Neutrophil (primary cell): Measurements from ENCODE around the gene TRAPPC3.

ENCODE experiments used
- H3K27ac ChIP-seq: fragments of 200-600 bp; sonication (generic); 2 replicates; pipeline ENCODE4 v1.5.1; 2016; ENCODE audit warnings: mild to moderate bottlenecking, moderate library complexity
- H3K27me3 ChIP-seq: fragments of 200-600 bp; sonication (generic); 2 replicates; pipeline ENCODE4 v1.6.0; 2016; ENCODE audit warnings: mild to moderate bottlenecking
- H3K36me3 ChIP-seq: fragments of 200-600 bp; sonication (generic); 2 replicates; pipeline ENCODE4 v1.5.1; 2017
- H3K4me1 ChIP-seq, 2 experiments: fragments of 200-600 bp in 1 of 2; sonication (generic) in 1 of 2; 1 replicate in 1 of 2; 2 replicates in 1 of 2; pipeline versions ENCODE4 v1.5.1 to v1.6.1; 2013 to 2016; ENCODE audit warnings: low read depth in 1 of 2, low read length in 1 of 2, mild to moderate bottlenecking in 1 of 2, moderate library complexity in 1 of 2; ENCODE audit not compliant: control insufficient read depth in 1 of 2, insufficient read depth in 1 of 2
- H3K4me3 ChIP-seq, 2 experiments: fragments of 200-600 bp in 1 of 2; sonication (generic) in 1 of 2; 1 replicate in 1 of 2; 2 replicates in 1 of 2; pipeline ENCODE4 v1.5.1; 2013 to 2016; ENCODE audit warnings: low read depth in 1 of 2, low read length in 1 of 2, mild to moderate bottlenecking in 1 of 2, moderate library complexity in 1 of 2
- H3K9me3 ChIP-seq: fragments of 200-600 bp; sonication (generic); 2 replicates; pipeline ENCODE4 v1.5.1; 2016
- TF ChIP-seq, protein P1 (sequence below): fragments of 200-600 bp; sonication (generic); IDR thresholded peaks from 2 replicates; pipeline ENCODE4 v1.5.1; 2016; ENCODE audit warnings: antibody characterized with exemption

The TRAPPC3 gene

DNA sequence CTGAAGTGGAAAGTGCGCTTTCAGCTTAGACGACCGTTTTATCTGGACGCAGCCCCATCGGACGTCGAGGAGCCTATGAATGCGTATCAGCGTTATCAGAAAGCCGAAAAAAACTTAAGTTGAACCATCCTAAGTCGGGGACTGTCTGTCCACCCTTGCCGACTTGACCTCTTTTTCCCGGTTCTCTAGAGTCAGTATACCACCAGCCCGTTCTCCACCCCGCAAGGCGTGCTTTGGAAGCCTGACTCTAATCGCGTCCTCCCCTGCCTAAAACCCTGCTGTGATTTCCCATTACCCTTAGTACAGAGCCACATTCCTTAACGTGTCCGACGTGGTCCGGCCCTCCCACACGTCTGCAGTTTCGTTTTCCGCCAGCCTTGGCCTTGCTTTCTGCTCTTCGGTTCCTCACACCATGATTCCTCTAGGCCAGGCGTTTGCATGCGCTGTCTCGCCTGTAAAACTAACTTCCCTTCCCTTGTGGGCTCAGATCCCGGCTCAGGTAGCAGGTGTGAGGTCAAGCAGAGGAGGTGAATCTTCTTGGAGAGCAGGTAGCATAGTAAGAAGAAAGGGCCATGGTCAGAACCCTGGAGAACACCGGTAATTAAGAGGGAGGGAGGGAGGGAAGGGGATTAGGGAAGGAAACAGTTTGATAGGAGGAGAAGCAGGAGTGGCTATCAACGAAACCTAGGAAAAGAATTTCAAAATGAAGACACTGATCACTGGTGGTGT is 59.7 kb downstream of the TRAPPC3 start:
- TF ChIP-seq, protein P1, sequence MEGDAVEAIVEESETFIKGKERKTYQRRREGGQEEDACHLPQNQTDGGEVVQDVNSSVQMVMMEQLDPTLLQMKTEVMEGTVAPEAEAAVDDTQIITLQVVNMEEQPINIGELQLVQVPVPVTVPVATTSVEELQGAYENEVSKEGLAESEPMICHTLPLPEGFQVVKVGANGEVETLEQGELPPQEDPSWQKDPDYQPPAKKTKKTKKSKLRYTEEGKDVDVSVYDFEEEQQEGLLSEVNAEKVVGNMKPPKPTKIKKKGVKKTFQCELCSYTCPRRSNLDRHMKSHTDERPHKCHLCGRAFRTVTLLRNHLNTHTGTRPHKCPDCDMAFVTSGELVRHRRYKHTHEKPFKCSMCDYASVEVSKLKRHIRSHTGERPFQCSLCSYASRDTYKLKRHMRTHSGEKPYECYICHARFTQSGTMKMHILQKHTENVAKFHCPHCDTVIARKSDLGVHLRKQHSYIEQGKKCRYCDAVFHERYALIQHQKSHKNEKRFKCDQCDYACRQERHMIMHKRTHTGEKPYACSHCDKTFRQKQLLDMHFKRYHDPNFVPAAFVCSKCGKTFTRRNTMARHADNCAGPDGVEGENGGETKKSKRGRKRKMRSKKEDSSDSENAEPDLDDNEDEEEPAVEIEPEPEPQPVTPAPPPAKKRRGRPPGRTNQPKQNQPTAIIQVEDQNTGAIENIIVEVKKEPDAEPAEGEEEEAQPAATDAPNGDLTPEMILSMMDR = no peak
- peaks cover 29 to 32% of the 10 kb centered on the region in 2 experiments for H3K4me1 ChIP-seq
- H3K9me3 ChIP-seq = no peaks in the 10 kb centered on the region
- peaks cover 6% of the 10 kb centered on the region for H3K27me3 ChIP-seq
- peak overlapping the region; percentile 89 for H3K27ac ChIP-seq
- H3K36me3 ChIP-seq = peaks cover 39% of the 10 kb centered on the region
- H3K4me3 ChIP-seq = peak overlapping the region; percentile 96 to 99

GRCh38 chr1:36088577-36089392 is 60.5 kb downstream of the TRAPPC3 start, which contains the start of gene ADPRS:
Gene ADPRS, plus strand, starts transcription at chr1:36088892. Its CDS starts 13 bp downstream, at chr1:36088905.
- Histone ChIP-seq H3K27me3 (peaks cover 14% of the 10 kb centered on the region), H3K4me3 (peak within 1 kb of the TSS; percentile 96 to 99), H3K4me1 (peaks cover 36% of the 10 kb centered on the region in 2 experiments), H3K9me3 (no peaks in the 10 kb centered on the region), H3K27ac (peak within 1 kb of the TSS; percentile 89), H3K36me3 (peaks cover 31% of the 10 kb centered on the region)
- TF ChIP-seq, protein P1 = peak; percentile 98

DNA sequence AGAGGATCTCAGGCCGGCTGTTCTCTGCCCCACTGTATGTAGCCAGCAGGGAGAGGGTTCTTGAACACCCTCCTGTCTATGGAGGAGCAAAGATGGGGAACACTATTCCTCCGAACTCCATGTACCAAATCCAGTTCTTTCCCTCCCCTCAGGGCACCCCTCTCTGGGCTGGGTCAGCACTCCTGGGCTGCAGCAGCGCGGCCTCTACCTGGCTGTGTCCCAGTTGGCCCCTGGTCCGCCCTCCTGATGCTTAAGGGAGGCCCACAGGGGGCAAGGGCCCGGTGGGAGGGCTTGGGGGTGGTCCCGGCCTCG is 61.1 kb downstream of the TRAPPC3 start:
- peak overlapping the region; percentile 89 for H3K27ac ChIP-seq
- H3K4me1 ChIP-seq = peaks cover 36 to 37% of the 10 kb centered on the region in 2 experiments
- H3K27me3 ChIP-seq = peaks cover 20% of the 10 kb centered on the region
- H3K9me3 ChIP-seq = no peaks in the 10 kb centered on the region
- H3K4me3 ChIP-seq = peak overlapping the region; percentile 96 to 99
- TF ChIP-seq, protein P1 = no peak
- H3K36me3 ChIP-seq = peaks cover 25% of the 10 kb centered on the region

GRCh38 chr1:36087233-36088123 is 61.8 kb downstream of the TRAPPC3 start:
- Histone ChIP-seq H3K9me3 (no peaks in the 10 kb centered on the region), H3K27me3 (peaks cover 22% of the 10 kb centered on the region), H3K36me3 (peaks cover 18% of the 10 kb centered on the region), H3K4me1 (peaks cover 36 to 37% of the 10 kb centered on the region in 2 experiments), H3K27ac (peak overlapping the region; percentile 89), H3K4me3 (peak overlapping the region in 1 of 2 experiments; percentile 96)
- TF ChIP-seq, protein P1 = no peak
